ENCODE measurements around the gene ZNF10.

- no peak for TF ChIP-seq GLIS3 (CRISPR knock-in tag; IDR thresholded peaks at IDR 0.05)
- TF ChIP-seq, protein P1, sequence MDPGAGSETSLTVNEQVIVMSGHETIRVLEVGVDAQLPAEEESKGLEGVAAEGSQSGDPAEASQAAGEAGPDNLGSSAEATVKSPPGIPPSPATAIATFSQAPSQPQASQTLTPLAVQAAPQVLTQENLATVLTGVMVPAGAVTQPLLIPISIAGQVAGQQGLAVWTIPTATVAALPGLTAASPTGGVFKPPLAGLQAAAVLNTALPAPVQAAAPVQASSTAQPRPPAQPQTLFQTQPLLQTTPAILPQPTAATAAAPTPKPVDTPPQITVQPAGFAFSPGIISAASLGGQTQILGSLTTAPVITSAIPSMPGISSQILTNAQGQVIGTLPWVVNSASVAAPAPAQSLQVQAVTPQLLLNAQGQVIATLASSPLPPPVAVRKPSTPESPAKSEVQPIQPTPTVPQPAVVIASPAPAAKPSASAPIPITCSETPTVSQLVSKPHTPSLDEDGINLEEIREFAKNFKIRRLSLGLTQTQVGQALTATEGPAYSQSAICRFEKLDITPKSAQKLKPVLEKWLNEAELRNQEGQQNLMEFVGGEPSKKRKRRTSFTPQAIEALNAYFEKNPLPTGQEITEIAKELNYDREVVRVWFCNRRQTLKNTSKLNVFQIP (CRISPR knock-in tag; IDR thresholded peaks at IDR 0.05; ENCODE audit: borderline replicate concordance, low read depth) = no peak
- no peak for TF ChIP-seq RARB (CRISPR knock-in tag; IDR thresholded peaks at IDR 0.05)
- no peak for TF ChIP-seq PATZ1 (CRISPR knock-in tag; IDR thresholded peaks at IDR 0.05; ENCODE audit: borderline replicate concordance)
- no peak for TF ChIP-seq BACH2 (CRISPR knock-in tag; IDR thresholded peaks at IDR 0.05; ENCODE audit: borderline replicate concordance)
- TF ChIP-seq ARNTL (CRISPR knock-in tag; IDR thresholded peaks at IDR 0.05; ENCODE audit: borderline replicate concordance, low read depth) = no peak
- no peak for TF ChIP-seq ZNF70 (CRISPR knock-in tag; IDR thresholded peaks at IDR 0.05)
- no peak for TF ChIP-seq ESRRG (CRISPR knock-in tag; IDR thresholded peaks at IDR 0.05)
- no peak for TF ChIP-seq TOX (CRISPR knock-in tag; IDR thresholded peaks at IDR 0.05; ENCODE audit: borderline replicate concordance)
- no peak for TF ChIP-seq ZNF565 (CRISPR knock-in tag; conservative IDR thresholded peaks at IDR 0.05; ENCODE audit: low read depth)
Measured at GRCh38 chr12:133172491-133172890, 42.1 kb downstream of the ZNF10 start.
